ENCODE measurements around the gene CNTLN.

GRCh38 chr9:17148324-17148723, 13.5 kb downstream of the CNTLN start:
- TF ChIP-seq, protein P1, sequence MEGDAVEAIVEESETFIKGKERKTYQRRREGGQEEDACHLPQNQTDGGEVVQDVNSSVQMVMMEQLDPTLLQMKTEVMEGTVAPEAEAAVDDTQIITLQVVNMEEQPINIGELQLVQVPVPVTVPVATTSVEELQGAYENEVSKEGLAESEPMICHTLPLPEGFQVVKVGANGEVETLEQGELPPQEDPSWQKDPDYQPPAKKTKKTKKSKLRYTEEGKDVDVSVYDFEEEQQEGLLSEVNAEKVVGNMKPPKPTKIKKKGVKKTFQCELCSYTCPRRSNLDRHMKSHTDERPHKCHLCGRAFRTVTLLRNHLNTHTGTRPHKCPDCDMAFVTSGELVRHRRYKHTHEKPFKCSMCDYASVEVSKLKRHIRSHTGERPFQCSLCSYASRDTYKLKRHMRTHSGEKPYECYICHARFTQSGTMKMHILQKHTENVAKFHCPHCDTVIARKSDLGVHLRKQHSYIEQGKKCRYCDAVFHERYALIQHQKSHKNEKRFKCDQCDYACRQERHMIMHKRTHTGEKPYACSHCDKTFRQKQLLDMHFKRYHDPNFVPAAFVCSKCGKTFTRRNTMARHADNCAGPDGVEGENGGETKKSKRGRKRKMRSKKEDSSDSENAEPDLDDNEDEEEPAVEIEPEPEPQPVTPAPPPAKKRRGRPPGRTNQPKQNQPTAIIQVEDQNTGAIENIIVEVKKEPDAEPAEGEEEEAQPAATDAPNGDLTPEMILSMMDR (IDR thresholded peaks at IDR 0.05) = no peak
- TF ChIP-seq POLR2A (IDR thresholded peaks at IDR 0.05) = no peak
